Testis (tissue), 3 donors: ENCODE data around the gene GUCY1A2. TPM values are rescaled to one million over a fixed set of nuclear protein-coding genes. Genes with fewer than 3 reads are reported as not detected.
A peak's percentile ranks its signal among the peaks of the same experiment; 100 is the strongest.

Source experiments
- DNase-seq: peaks from one replicate; pipeline ENCODE4 v3.0.0-alpha.2; 2019
- H3K27ac ChIP-seq, 2 donors: fragments of 200-600 bp; sonication (generic); one replicate each; pipeline ENCODE4 v1.5.1; 2019
- H3K27me3 ChIP-seq: fragments of 200-600 bp; sonication (generic); one replicate; pipeline ENCODE4 v1.5.1; 2019
- H3K36me3 ChIP-seq: fragments of 200-600 bp; sonication (generic); one replicate; pipeline ENCODE4 v1.5.1; 2017; ENCODE audit warnings: low read depth; ENCODE audit errors: missing control alignments
- H3K4me1 ChIP-seq: fragments of 200-600 bp; sonication (generic); one replicate; pipeline ENCODE4 v1.5.1; 2019
- H3K4me3 ChIP-seq, 2 donors: fragments of 200-600 bp; sonication (generic); one replicate each; pipeline ENCODE4 v1.5.1; 2017 to 2019
- H3K9me3 ChIP-seq: fragments of 200-600 bp; sonication (generic); one replicate; pipeline ENCODE4 v1.5.1; 2017
- POLR2A ChIP-seq: fragments of 450-650 bp; IDR thresholded peaks from one replicate; pipeline ENCODE4 v1.6.1; 2017; ENCODE audit warnings: antibody characterized with exemption, mild to moderate bottlenecking, moderate library complexity
- WGBS, 2 donors: methylation state at CpG; one replicate each; pipeline ENCODE4 v1.1.5; 2018; 5-methylcytosine and 5-hydroxymethylcytosine counted together
- intact Hi-C: fragments of 100-400 bp; cut with DNase I; formaldehyde crosslinking; loops from one replicate; pipeline ENCODE4 v1.15.1; 2023; ENCODE audit warnings: low total_unique reads
- polyA plus RNA-seq: library from polyadenylated mRNA; stranded (reverse); fragments of 350-450 nt; fragmentation: Illumina TruSeq; extraction: RNeasy Lipid Tissue Mini Kit (QIAGEN cat#74804); gene quantifications from one replicate; pipeline ENCODE4 v1.2.3, GENCODE V29; 2014; ENCODE audit warnings: low read depth, low replicate concordance; ENCODE audit not compliant: insufficient read depth
- total RNA-seq, 2 donors: library from RNA; depleted of rRNA; stranded (reverse); fragments of >200 nt; gene quantifications; one replicate each; pipeline ENCODE4 v1.2.3, GENCODE V29; 2016
- TF ChIP-seq, protein P1 (sequence below), 3 experiments: fragments of 450-650 bp in 2 of 3; fragments of 200-600 bp in 1 of 3; sonication (generic) in 1 of 3; IDR thresholded peaks; one replicate each; pipeline ENCODE4 v1.5.1; 2016 to 2019; ENCODE audit warnings: antibody characterized with exemption in 3 of 3, mild to moderate bottlenecking in 2 of 3, moderate library complexity in 1 of 3

GUCY1A2 gene
- total and polyA plus RNA-seq, 3 donors from 2014 or later: 3.4 to 7.4 (median 4.3) TPM

DNA sequence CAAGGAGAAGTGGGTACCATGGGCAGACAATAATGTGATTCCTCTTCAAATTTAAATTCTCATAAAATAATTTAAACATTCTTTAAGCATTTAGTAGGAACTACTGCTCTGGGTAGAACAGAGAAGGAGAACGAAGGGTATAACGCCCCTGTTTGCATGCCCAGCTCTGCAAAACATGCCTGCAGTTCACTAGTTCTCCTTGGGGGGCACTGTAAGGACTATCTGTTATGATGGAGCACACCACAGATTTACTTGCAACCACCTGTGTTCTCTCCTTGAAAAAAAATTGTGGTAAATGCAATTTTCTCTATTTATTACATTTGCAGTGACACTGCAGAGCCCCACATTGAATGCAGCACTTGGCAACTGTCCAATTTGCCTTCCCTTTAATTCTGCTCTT lies 100.3 kb downstream of the GUCY1A2 start:
- intact Hi-C loops: no loop called here
- Histone ChIP-seq H3K27me3 (no peaks in the 10 kb centered on the region), H3K27ac (no peak overlapping the region), H3K9me3 (no peaks in the 10 kb centered on the region), H3K4me3 (no peak overlapping the region), H3K36me3 (no peaks in the 10 kb centered on the region), H3K4me1 (no peaks in the 10 kb centered on the region)
- TF ChIP-seq, protein P1, sequence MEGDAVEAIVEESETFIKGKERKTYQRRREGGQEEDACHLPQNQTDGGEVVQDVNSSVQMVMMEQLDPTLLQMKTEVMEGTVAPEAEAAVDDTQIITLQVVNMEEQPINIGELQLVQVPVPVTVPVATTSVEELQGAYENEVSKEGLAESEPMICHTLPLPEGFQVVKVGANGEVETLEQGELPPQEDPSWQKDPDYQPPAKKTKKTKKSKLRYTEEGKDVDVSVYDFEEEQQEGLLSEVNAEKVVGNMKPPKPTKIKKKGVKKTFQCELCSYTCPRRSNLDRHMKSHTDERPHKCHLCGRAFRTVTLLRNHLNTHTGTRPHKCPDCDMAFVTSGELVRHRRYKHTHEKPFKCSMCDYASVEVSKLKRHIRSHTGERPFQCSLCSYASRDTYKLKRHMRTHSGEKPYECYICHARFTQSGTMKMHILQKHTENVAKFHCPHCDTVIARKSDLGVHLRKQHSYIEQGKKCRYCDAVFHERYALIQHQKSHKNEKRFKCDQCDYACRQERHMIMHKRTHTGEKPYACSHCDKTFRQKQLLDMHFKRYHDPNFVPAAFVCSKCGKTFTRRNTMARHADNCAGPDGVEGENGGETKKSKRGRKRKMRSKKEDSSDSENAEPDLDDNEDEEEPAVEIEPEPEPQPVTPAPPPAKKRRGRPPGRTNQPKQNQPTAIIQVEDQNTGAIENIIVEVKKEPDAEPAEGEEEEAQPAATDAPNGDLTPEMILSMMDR (IDR thresholded peaks at IDR 0.05): peak in 1 of 3 experiments; percentile 39
- TF ChIP-seq POLR2A: no peak
- DNase-seq: peak; percentile 37
- WGBS, 2 donors: 90% methylated on average over 2 of the region's 2 CpGs

DNA sequence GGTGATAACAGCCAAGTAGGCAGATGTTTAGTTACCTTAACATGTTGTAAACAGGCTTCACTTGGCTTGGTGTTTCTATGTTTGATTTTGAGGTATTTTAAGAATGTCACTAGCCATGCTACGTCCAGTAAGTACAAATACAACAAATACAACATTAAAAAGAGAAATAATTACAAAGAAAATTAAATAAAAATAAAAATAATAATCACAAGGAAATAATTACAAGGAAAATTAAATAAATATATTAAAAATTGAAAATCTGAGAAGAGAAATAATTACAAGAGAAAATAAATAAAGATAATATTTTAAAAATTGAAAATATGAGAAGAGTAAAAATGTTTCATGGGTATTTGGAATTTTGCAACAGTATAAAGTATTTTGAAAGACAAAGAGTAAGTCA lies 103.9 kb downstream of the GUCY1A2 start:
- TF ChIP-seq POLR2A: no peak
- TF ChIP-seq, protein P1 (IDR thresholded peaks at IDR 0.05): no peak
- Histone ChIP-seq H3K9me3 (no peaks in the 10 kb centered on the region), H3K36me3 (no peaks in the 10 kb centered on the region), H3K4me1 (no peaks in the 10 kb centered on the region), H3K27me3 (no peaks in the 10 kb centered on the region), H3K4me3 (no peak overlapping the region), H3K27ac (no peak overlapping the region)
- no peak for DNase-seq
- intact Hi-C loops: no loop called here
- 79 to 80% methylated on average over 1 of the region's 1 CpG for WGBS, 2 donors

DNA sequence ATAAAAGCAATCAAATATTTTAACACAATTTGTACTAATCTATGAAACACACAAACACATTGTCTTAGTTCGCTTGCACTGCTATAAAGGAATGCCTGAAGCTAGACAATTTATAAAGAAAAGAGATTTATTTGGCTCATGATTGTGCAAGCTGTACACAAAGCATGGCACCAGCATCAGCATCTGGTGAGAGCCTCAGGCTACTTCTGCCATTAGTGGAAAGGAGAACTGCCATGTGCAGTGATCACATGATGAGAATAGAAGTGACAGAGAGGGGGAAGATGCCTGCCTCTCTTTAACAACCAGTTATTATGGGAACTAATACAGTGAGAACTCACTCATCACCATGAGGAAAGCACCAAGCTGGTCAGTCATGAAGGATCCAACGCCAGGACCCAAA lies 105.1 kb downstream of the GUCY1A2 start:
- no peaks in the 10 kb centered on the region for H3K4me1 ChIP-seq
- no peak overlapping the region for H3K4me3 ChIP-seq
- H3K36me3 ChIP-seq: no peaks in the 10 kb centered on the region
- intact Hi-C loops: no loop called here
- WGBS, 2 donors: 91 to 97% methylated on average over 2 of the region's 2 CpGs
- H3K27ac ChIP-seq: no peak overlapping the region
- no peaks in the 10 kb centered on the region for H3K27me3 ChIP-seq
- DNase-seq: no peak
- TF ChIP-seq, protein P1 (IDR thresholded peaks at IDR 0.05): no peak
- no peak for TF ChIP-seq POLR2A
- H3K9me3 ChIP-seq: no peaks in the 10 kb centered on the region

DNA sequence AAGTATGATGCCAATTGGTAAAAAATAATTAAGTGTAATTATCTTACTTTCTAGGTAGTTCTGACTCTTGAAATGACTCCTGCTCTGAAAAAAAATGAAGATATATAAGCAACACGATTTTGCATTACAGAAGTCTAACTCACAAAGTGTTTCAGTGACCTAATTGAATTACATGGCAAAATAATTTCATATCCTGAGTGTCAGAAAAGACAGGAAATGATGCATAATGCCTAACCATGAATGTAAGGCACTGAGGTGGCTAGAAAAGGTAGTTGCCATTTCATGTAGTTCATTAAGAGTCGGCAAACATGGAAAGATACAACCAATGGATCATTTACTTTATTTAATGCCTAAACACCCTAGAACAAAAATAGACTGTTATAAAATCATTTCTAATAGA lies 113.5 kb downstream of the GUCY1A2 start:
- intact Hi-C loops: no loop called here
- Histone ChIP-seq H3K27ac (no peak overlapping the region), H3K4me3 (no peak overlapping the region), H3K27me3 (no peaks in the 10 kb centered on the region), H3K9me3 (no peaks in the 10 kb centered on the region), H3K4me1 (no peaks in the 10 kb centered on the region), H3K36me3 (no peaks in the 10 kb centered on the region)
- WGBS, 2 donors: 49 to 87% methylated on average over 2 of the region's 2 CpGs
- no peak for TF ChIP-seq POLR2A
- TF ChIP-seq, protein P1 (IDR thresholded peaks at IDR 0.05): no peak
- DNase-seq: no peak

DNA sequence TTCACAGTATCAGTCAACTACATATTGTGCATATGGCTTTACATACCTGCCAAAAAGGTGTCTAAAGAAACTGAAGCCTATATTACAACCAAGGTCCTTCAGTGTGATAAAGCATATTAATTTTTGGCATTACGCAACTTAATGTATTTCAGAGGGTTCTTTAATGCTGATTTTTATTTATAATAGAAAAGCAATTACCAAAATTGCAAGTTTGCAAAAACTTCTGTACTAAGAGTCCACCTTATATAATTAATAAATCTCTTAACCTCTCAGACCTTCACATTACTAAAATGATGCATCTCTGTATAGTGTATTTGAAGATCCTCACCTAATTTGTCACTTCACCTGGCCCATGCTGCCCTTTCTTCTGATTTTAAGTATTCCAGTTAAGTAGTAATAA lies 128.6 kb downstream of the GUCY1A2 start:
- intact Hi-C loops: no loop called here
- Histone ChIP-seq H3K4me1 (no peaks in the 10 kb centered on the region), H3K36me3 (no peaks in the 10 kb centered on the region), H3K9me3 (no peaks in the 10 kb centered on the region), H3K27ac (no peak overlapping the region), H3K4me3 (no peak overlapping the region), H3K27me3 (no peaks in the 10 kb centered on the region)
- WGBS, 2 donors: 90 to 98% methylated on average over 1 of the region's 1 CpG
- TF ChIP-seq, protein P1 (IDR thresholded peaks at IDR 0.05): no peak
- no peak for TF ChIP-seq POLR2A
- DNase-seq: no peak
